SIG-M5 (cell line): ENCODE measurements around the gene LEMD2.

Experiments
- DNase-seq: peaks from one replicate; lab custom pipeline; 2025; lab: John Stamatoyannopoulos, UW

The LEMD2 gene

GRCh38 chr6:33774774-33775173 is 14.2 kb downstream of the LEMD2 start:
- no peak for DNase-seq

GRCh38 chr6:33772902-33773472 is 15.9 kb downstream of the LEMD2 start:
- no peak for DNase-seq

GRCh38 chr6:33772082-33772830 is 16.7 kb downstream of the LEMD2 start:
- DNase-seq: no peak

DNA sequence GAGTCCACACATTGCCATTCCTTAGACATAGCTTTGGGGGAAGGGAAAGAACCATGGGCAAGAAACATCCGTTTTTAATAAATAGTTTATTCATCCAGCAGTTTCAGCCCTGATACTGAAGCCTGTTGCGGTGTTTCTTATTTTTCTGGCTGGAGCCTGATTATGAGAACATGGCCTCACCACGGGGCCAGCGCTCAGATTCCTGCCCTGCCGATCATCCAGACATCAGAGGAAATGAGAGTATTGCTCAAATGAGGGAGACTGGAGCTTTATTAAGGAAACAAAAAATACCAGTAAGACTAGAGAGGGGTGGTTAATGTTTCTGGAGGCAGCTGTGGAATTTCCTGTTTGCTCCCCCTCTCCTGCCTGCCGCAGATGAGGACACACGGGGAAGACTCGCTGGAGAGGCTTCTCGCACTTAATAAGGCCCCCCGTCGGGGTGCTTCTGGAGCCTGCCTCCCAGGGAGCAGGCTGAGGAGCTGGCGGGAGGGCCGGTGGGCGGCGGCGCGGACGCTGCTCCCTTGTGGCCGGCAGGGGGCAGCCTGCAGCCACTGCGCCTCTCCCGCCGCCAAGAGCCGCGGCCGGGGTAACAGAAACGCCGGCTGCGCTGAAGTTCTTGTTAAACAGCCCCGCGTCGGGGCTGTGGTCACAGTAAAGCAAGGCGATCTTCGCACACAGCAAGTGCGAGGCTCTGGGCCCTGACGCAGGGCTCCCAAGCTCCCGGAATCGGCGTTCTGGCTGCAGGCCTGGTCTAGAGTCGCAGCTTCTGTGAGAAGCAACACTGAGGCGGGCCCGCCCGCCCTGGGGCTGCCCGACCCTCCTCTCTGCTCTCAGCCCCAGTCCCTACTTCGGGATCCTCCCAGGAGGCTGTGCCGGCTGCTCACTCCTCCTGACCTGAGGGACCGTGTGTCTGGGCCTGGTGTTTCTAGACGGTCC is 17.5 kb downstream of the LEMD2 start:
- no peak for DNase-seq

DNA sequence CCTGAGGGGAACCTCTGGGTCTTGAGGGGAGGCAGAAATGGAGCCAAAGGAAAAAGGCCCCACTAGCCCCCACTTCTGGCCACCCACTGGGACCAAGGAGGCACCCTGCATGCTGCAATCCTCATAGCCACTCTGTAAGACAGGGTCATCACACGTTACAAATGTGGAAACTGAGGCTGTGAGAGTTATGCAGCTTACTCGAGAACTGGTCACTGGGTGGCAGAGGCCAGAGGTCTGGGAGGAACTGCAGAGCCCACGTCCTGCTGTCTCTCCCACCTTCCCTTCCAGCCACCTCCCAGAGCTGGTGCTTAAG is 18.1 kb downstream of the LEMD2 start:
- DNase-seq: no peak

DNA sequence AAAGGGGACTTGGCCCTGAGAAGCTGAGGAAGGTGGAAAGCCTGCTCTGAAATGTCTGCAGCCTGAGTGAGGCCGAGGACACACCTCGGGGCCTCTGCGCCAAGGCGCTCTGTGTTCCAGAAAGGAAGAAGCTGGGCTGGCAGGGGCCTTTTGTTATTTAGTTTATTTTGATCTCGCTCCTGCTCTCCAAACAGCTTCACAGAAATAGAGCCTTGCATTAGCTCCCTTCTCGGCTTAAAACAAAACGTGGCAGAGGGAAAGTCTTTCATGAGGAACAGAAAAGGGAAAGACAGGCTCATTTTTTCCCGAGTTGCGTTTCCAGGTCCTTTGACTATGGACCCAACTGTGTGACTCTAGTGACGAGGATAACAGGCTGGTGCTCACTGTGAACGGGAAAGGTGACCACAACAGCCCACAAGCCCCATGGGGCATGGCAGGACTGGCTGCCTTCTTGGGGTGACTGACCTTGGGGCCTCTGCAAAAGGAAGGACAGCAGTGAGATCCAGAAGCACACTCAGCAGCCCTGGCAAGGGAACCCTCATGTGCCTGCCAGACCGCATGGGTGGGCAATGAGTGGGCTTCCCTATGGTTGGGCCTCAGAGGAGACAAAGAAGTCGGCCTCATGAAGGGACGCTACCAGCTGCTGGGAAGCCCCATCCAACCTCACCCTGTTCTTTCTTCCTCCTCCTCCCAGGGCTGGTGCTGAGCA is 18.7 kb downstream of the LEMD2 start:
- no peak for DNase-seq

DNA sequence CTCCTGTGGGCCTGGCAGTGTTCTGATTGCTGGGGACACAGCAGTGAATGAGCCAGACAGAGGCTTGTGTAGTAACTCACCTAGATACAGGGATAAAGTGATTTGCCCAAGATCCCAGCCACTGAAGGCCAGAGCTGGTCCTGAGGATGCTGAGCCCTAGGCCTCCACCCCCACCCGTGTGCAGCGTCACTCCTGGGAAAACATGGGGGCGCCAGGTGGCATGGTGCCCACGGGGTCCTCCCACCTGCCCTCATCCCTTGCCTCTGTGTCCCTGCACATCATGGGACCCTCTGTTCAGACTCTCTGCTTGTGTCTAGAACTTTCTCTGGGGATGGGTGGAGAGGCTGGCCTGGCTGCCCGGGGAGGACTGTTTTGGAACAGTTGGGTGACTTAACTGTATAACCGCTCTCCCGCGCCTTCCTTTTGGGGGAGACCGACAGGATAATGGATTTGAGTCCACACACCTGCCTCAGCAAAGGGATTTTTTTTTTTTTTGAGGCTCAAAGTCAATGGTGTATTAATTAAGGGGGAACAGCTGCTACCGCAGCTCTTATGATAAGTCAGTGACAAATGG is 19.6 kb downstream of the LEMD2 start:
- no peak for DNase-seq

DNA sequence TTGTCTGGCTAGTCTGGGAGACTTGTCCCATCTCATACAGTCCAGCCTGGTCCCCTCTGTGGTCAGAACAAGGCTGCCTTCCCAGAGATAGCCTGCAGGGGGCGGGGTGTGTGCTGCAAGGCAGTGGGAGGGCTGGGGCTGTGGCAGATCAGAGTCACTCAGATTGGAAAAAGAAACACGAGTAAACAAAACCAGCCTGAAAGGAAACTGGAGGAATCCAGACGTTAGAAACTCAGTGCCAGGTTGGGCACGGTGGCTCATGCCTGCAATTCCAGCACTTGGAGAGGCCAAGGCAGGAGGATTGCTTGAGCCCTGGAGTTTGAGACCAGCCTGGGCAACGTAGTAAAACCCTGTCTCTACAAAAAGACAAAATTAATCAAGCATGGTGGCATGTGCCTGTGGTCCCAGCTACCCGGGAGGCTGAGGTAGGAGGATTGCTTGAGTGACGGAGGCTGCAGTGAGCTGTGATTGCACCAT is 20.2 kb downstream of the LEMD2 start:
- DNase-seq: no peak

DNA sequence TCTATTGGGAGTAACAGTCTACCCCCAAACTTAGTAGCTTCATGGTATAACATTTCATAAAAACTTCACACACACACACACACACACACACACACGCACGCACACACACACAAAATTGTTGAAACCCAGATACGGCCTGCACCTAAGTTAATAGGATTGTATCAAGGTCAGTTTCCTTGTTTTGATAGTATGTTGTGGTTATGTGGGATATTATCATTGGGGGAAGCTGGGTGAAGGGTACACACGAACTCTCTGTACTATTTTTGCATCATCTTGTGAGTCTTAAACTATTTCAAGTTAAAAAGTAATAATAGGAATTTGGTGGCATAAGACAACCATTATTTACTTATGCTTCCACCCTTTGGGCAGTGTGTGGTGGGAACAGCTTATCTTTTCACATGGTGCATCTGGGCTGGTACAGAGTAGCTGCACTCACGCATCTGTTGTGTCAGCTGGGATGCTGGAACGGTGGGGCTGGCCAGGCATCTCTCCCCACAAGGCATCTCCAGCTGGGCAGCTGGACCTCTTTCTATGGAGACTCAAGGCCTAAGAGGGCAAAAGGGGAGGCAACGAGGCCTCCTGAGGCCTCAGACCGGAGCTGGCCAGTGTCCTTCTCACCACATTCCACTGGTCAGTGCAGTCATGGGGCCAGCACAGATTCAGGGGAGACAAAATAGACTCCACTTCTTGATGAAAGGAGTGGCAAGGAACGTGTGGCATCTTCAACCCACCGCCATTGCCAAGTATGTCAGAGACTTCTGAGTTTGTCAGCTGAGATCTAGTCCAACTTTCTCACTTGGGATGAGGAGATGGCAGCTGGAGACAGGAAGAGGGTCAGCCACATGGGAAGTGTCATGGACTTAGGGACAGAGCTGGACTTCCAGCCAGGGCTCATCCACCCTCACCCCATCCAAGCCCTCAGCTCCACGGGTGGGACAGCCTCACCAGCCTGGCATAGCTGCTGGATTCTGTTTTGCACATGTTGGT is 21.7 kb downstream of the LEMD2 start:
- no peak for DNase-seq

GRCh38 chr6:33765368-33765767 is 23.6 kb downstream of the LEMD2 start:
- no peak for DNase-seq

DNA sequence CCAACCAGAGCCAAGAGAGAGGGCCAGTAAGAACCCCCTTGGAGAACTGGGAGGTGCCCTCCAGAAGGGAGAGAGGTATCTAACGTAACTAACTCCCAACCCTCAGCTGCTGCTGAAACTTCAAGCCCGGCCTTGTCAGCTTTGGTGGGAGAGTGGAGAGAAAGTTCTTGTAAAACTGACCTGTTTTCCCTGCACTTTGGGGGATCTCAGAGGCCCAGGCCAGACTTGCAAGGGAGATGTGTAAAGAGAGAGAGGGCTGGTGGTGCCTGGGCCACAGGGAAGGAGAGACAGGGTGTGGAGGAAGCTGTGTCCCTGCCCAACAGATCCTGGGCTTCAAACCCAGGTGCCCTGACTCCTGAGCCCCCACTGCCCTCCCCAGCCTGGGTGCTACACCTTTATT is 24.9 kb downstream of the LEMD2 start:
- DNase-seq: no peak

GRCh38 chr6:33763483-33763882 is 25.4 kb downstream of the LEMD2 start:
- no peak for DNase-seq

GRCh38 chr6:33762713-33763112 is 26.2 kb downstream of the LEMD2 start:
- no peak for DNase-seq

DNA sequence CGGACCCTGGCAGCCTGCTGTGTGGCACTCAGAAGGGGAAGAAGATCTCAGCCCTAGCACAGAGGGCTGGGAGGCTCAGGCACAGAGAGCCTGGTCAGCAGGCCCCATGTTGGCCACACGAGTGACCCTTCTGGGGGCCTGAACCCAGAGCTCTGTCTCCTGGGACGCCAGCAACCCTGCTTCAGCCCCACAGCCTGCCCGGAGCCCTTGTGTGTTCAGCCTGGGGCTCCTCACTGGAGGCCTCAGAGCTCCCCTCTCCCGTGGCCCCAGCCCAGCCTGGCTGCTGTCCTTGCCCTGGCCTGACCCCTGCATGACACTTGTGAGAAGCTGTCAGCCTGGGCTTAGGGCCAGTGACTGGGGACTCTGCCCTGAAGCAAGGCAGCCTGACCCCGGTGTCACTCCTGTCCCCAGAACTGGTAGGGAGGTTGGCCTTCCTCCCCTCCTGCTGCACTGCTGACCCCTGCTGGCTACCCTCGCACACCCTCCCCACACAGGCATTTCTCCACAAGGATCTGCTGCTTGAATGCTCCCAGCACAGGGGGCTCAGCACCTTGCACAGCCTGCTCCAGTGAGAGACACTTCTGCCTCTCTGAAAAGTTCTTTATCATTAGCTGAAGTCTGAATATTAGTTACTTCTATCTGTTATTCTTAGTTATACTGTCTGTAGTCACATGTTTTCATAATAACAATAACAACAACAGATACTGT is 26.9 kb downstream of the LEMD2 start:
- no peak for DNase-seq

GRCh38 chr6:33761581-33761921 is 27.4 kb downstream of the LEMD2 start:
- DNase-seq: no peak

DNA sequence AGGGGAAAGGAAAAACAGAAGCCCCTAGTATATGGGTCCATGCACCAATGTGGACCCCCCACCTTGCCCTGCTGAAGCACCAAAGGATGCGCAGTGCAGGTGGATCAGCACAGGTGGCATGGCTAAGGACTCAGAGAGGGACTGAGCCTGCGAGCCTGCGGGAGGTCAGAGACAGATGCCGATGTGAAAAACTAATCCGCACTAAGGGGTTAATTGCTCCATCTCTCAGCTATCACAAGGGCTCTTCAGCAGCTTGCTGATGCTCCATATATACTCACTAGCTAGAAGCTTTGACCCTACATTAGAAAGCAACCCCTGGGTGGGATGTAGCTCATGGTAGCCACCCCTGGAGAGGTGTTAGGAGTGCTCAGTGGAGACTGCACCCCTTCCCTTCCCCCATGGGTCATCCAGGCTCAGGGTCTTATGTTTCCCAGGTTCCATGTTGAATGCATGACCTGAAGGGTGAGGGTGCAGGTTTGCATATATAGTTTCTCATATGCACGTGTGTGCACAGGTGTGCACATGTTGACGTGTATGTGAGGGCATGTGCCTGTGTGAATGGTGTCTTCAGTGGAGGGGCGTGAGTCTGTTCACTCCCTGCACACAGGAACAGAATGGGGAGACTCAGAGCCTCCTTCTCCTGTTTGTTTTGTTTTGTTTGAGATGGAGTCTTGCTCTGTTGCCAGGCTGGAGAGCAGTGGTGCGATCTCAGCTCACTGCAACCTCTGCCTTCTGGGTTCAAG is 28.9 kb downstream of the LEMD2 start:
- no peak for DNase-seq

DNA sequence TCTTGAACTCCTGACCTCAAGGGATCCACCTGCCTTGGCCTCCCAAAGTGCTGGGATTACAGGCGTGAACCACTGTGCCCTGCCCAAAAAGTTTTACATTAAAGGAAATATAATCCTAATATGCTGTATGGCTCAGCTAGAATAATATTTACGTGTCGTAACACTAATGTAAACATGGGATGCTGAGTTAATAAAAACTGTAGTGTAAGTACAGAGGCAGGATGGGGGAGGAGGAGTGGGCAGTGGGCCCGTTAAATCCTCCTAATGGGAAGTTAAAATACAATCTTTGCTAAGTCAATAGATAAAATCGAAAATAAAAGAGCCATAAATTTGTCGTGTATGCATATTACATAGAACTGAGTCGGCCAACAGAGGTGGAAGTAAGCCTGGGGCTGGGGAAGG is 30.1 kb downstream of the LEMD2 start:
- no peak for DNase-seq

- DNase-seq: no peak
Observed at GRCh38 chr6:33757906-33758305, 31.0 kb downstream of the LEMD2 start.

- no peak for DNase-seq
Observed at GRCh38 chr6:33757113-33757512, 31.8 kb downstream of the LEMD2 start.
